ENCODE results near the gene CELA3B. TPM values are rescaled to one million over a fixed set of nuclear protein-coding genes. Genes with fewer than 3 reads are reported as not detected.
A peak's percentile ranks its signal among the peaks of the same experiment; 100 is the strongest.

The CELA3B gene
- total and polyA plus RNA-seq, 2 of the 8 experiments (the other 6 are each of a cell fraction or from before 2014, with no cell fraction given) = not detected

GRCh38 chr1:21955058-21955457, 21.8 kb upstream of the CELA3B start:
- Histone ChIP-seq H3K23ac (ENCODE audit: insufficient read length) (no peak overlapping the region), H2BK20ac (ENCODE audit: low read length) (peak overlapping the region; percentile 80; the same call in 1 of the 2 replicates), H3K27ac (ENCODE audit: low read depth, low read length) (no peak overlapping the region), H2BK12ac (ENCODE audit: low read depth, low read length) (peak overlapping the region; percentile 55; the same call in 1 of the 2 replicates), H3K4me1 (replicated peaks in 1 of 4; ENCODE audit: control insufficient read depth in 3 of 4, insufficient read depth in 4 of 4, low read length in 3 of 4) (peaks cover 5 to 17% (median 11%) of the 10 kb centered on the region in 4 experiments), H3K4me3 (ENCODE audit: extremely low read depth in 1 of 4, insufficient read depth in 2 of 4, low read depth in 3 of 4, low read length in 4 of 4) (no peak overlapping the region), H3K18ac (ENCODE audit: extremely low read depth, low read length) (peak overlapping the region; percentile 5), H2BK15ac (ENCODE audit: low read length) (peak overlapping the region; percentile 81; the same call in 1 of the 2 replicates), H3K4ac (replicated peaks; ENCODE audit: insufficient read length, low read depth, low read length) (no peak overlapping the region), H4K20me1 (replicated peaks in 1 of 2; ENCODE audit: control insufficient read depth in 1 of 2, insufficient read depth in 2 of 2, low read length in 2 of 2) (no peaks in the 10 kb centered on the region), H3K9ac (replicated peaks in 1 of 4; ENCODE audit: extremely low read depth in 1 of 4, low read depth in 3 of 4, low read length in 3 of 4) (no peak overlapping the region), H2BK5ac (ENCODE audit: low read depth, low read length) (peak overlapping the region; percentile 53; the same call in 1 of the 2 replicates), H3K23me2 (ENCODE audit: low read depth, low read length) (no peaks in the 10 kb centered on the region), H3K56ac (replicated peaks; ENCODE audit: insufficient read length, low read depth, low read length) (no peak overlapping the region), H2BK120ac (replicated peaks; ENCODE audit: low read depth, low read length) (no peak overlapping the region), H3K9me3 (ENCODE audit: insufficient read depth in 2 of 2, low read depth in 1 of 2, low read length in 1 of 2) (no peaks in the 10 kb centered on the region), H3K27me3 (replicated peaks in 1 of 4; ENCODE audit: control insufficient read depth in 3 of 4, extremely low read depth in 1 of 4, insufficient read depth in 3 of 4, low read length in 3 of 4) (no peaks in the 10 kb centered on the region), H3K36me3 (ENCODE audit: control insufficient read depth in 2 of 4, insufficient read depth in 4 of 4, low read length in 3 of 4) (no peaks in the 10 kb centered on the region), H4K8ac (ENCODE audit: extremely low read depth, insufficient read depth, low read length) (no peak overlapping the region; the same call in 1 of the 2 replicates), H3K4me2 (ENCODE audit: insufficient read depth in 1 of 2, low read depth in 2 of 2, low read length in 2 of 2) (no peak overlapping the region), H4K91ac (replicated peaks; ENCODE audit: insufficient read length, low read length) (peak overlapping the region; percentile 89), H3K79me2 (ENCODE audit: control insufficient read depth in 1 of 2, insufficient read depth in 2 of 2, low read length in 2 of 2) (no peaks in the 10 kb centered on the region), H3K14ac (ENCODE audit: insufficient read length) (no peak overlapping the region), H4K5ac (ENCODE audit: insufficient read length, low read depth, low read length) (no peak overlapping the region), H2AFZ (ENCODE audit: low read length) (no peak overlapping the region), H3K79me1 (ENCODE audit: low read depth, low read length) (no peaks in the 10 kb centered on the region), H2AK5ac (ENCODE audit: low read depth, low read length) (no peak overlapping the region)
- WGBS, 2 experiments (ENCODE audit: extremely low coverage in 1 of 2, insufficient coverage in 1 of 2, insufficient read length in 1 of 2, insufficient replicate concordance in 2 of 2, low coverage in 1 of 2, low lambda C conversion rate in 2 of 2, missing lambda C conversion rate in 1 of 2) = 91% methylated on average over 9 of the region's 16 CpGs; no CpG with 5 or more reads in 1 of the 2 experiments
- ChIA-PET CTCF (ENCODE audit: partially characterized antibody) (interaction anchor here (0.9 to 1.7 kb wide), 5 partner anchors 9 to 89 kb away, joined by 3 to 7 read pairs (median 4); no protein-coding TSS in a partner anchor), POLR2A (ENCODE audit: partially characterized antibody) (interaction anchor here (2.0 kb wide), 1 partner anchor 11 kb away, joined by 13 read pairs; no protein-coding TSS in a partner anchor)
- TF ChIP-seq KDM4A (IDR thresholded peaks at IDR 0.05; ENCODE audit: low read depth, low read length, severe bottlenecking) = no peak
- no peak for TF ChIP-seq SIX5 (IDR thresholded peaks at IDR 0.05; ENCODE audit: low read depth, low read length)
- TF ChIP-seq MAFK (IDR thresholded peaks at IDR 0.05; ENCODE audit: low read depth, low read length) = no peak
- TF ChIP-seq POU5F1 (IDR thresholded peaks at IDR 0.05; ENCODE audit: low read depth, low read length) = no peak
- TF ChIP-seq CEBPB (IDR thresholded peaks at IDR 0.05; ENCODE audit: low read depth, low read length) = no peak
- FAIRE-seq = no peak
- no peak for DNase-seq (ENCODE audit: low read depth in 1 of 2, low spot score in 2 of 2)

Measured in H1 (cell line).